NCI-H748 treated with DMSO at 0.1 percent for 48 hours (cell line): Measurements from ENCODE around the gene RTRAF.

Source experiments
- DNase-seq: peaks from one replicate; lab custom pipeline; 2025; lab: John Stamatoyannopoulos, UW

Gene RTRAF

GRCh38 chr14:52049721-52050588 is 60.6 kb downstream of the RTRAF start:
- DNase-seq, result no peak

GRCh38 chr14:52051251-52051650 is 61.9 kb downstream of the RTRAF start:
- no peak for DNase-seq

GRCh38 chr14:52051871-52052270 is 62.5 kb downstream of the RTRAF start:
- DNase-seq, result no peak

GRCh38 chr14:52052288-52052943 is 63.1 kb downstream of the RTRAF start:
- no peak for DNase-seq

- no peak for DNase-seq
Observed at GRCh38 chr14:52053044-52053443, 63.7 kb downstream of the RTRAF start.

GRCh38 chr14:52054678-52055077 is 65.3 kb downstream of the RTRAF start:
- DNase-seq, result no peak

GRCh38 chr14:52055167-52055566 is 65.8 kb downstream of the RTRAF start:
- no peak for DNase-seq

GRCh38 chr14:52058341-52058740 is 69.0 kb downstream of the RTRAF start:
- DNase-seq, result no peak

- DNase-seq, result no peak
Observed at GRCh38 chr14:52059649-52060048, 70.3 kb downstream of the RTRAF start.

- no peak for DNase-seq
Observed at GRCh38 chr14:52060080-52060479, 70.7 kb downstream of the RTRAF start.
